T1000 (cell line): ENCODE measurements around the gene TAGLN3.

Experiments used
- DNase-seq: peaks from one replicate; lab custom pipeline; 2025; ENCODE audit warnings: mixed read lengths; lab: John Stamatoyannopoulos, UW

Gene TAGLN3

GRCh38 chr3:112048911-112049310 lies 50.2 kb downstream of the TAGLN3 start:
- DNase-seq: no peak

- no peak for DNase-seq
These were observed 54.5 kb downstream of the TAGLN3 start for GRCh38 chr3:112053229-112053628.

- no peak for DNase-seq
These were observed 57.8 kb downstream of the TAGLN3 start for GRCh38 chr3:112056451-112056929.

DNA sequence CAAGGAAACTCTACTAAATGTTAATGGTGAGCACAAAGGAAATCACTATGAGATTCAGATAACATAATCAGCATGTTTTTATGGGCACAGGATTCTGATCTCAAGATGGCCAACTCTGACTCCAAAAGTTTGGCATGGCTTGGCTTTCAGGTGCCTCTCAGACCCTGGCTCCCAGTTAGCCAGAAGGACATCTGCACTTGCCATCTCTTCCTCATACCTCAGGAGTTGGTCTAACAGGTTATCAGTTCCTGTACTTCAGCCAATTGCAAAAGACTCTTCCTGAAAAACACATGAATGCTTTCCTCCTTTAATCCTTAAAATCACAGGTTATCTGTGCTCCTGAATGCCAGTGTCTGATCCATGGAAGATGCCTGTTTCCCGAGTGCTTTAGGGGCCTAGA lies 60.8 kb downstream of the TAGLN3 start:
- no peak for DNase-seq

- no peak for DNase-seq
These were observed 62.4 kb downstream of the TAGLN3 start for GRCh38 chr3:112061152-112061551.
